Tibial nerve (tissue), 4 donors: Measurements from ENCODE around the gene C1orf116. TPM values are rescaled to one million over a fixed set of nuclear protein-coding genes. Genes with fewer than 3 reads are reported as not detected.

ENCODE experiments used
- DNase-seq, 2 donors: peaks; one replicate each; pipeline ENCODE4 v3.0.0-alpha.2; 2019; ENCODE audit warnings: low spot score in 2 of 2
- H3K27ac ChIP-seq, 4 donors: fragments of 200-600 bp; sonication (generic) in 3 of 4; one replicate each; pipeline ENCODE4 v1.5.1; 2017 to 2019; ENCODE audit warnings: mild to moderate bottlenecking in 1 of 4
- H3K27me3 ChIP-seq, 2 donors: fragments of 200-600 bp; sonication (generic) in 1 of 2; one replicate each; pipeline versions ENCODE4 v1.5.1 to v1.6.0; 2017 to 2019
- H3K36me3 ChIP-seq, 3 donors: fragments of 200-600 bp; sonication (generic); one replicate each; pipeline ENCODE4 v1.5.1; 2018 to 2019
- H3K4me1 ChIP-seq, 4 donors: fragments of 200-600 bp; sonication (generic) in 3 of 4; one replicate each; pipeline ENCODE4 v1.5.1; 2017 to 2019
- H3K4me3 ChIP-seq, 4 donors: fragments of 200-600 bp; sonication (generic) in 3 of 4; one replicate each; pipeline ENCODE4 v1.5.1; 2017 to 2019; ENCODE audit warnings: mild to moderate bottlenecking in 1 of 4, moderate library complexity in 1 of 4
- H3K9me3 ChIP-seq, 4 donors: fragments of 200-600 bp; sonication (generic) in 3 of 4; one replicate each; pipeline ENCODE4 v1.5.1; 2017 to 2019
- CTCF ChIP-seq, 5 experiments: fragments of 200-600 bp in 3 of 5; fragments of 450-650 bp in 2 of 5; sonication (generic) in 3 of 5; IDR thresholded peaks; one replicate each; pipeline ENCODE4 v1.5.1; 2016 to 2019; ENCODE audit warnings: antibody characterized with exemption in 5 of 5, mild to moderate bottlenecking in 3 of 5, moderate library complexity in 2 of 5
- EP300 ChIP-seq, 2 donors: sonication (generic); formaldehyde crosslinking; IDR thresholded peaks; one replicate each; pipeline ENCODE4 v1.6.1; 2017; ENCODE audit warnings: antibody characterized with exemption in 2 of 2, mild to moderate bottlenecking in 1 of 2
- POLR2A ChIP-seq, 2 donors: fragments of 450-650 bp; IDR thresholded peaks; one replicate each; pipeline ENCODE4 v1.6.1; 2017; ENCODE audit warnings: antibody characterized with exemption in 2 of 2, mild to moderate bottlenecking in 2 of 2, moderate library complexity in 2 of 2
- WGBS, 2 donors: methylation state at CpG; one replicate each; pipeline ENCODE4 v1.1.5; 2018; 5-methylcytosine and 5-hydroxymethylcytosine counted together
- total RNA-seq, 4 donors: library from RNA; depleted of rRNA; stranded (reverse); fragments of >200 nt; gene quantifications; one replicate each; pipeline ENCODE4 v1.1.0, GENCODE V29; 2016

C1orf116 gene
- total RNA-seq, 4 donors from 2014 or later, result 0.44 TPM; not detected in 3

- 48 to 59% methylated on average over 8 of the region's 8 CpGs for WGBS, 2 donors
- DNase-seq, result no peak
- Histone ChIP-seq H3K4me3 (no peak overlapping the region), H3K4me1 (peaks cover 0 to 54% (median 21%) of the 10 kb centered on the region in 4 donors), H3K27ac (peak overlapping the region in 2 of 4 donors; percentile 43 to 49), H3K27me3 (no peaks in the 10 kb centered on the region), H3K9me3 (no peaks in the 10 kb centered on the region), H3K36me3 (no peaks in the 10 kb centered on the region)
- TF ChIP-seq EP300 (IDR thresholded peaks at IDR 0.05), result no peak
- no peak for TF ChIP-seq POLR2A (IDR thresholded peaks at IDR 0.05)
- TF ChIP-seq CTCF (IDR thresholded peaks at IDR 0.05), result no peak
Observed at GRCh38 chr1:207021139-207021861, 11.3 kb downstream of the C1orf116 start.

- H3K4me3 ChIP-seq, result no peak overlapping the region
- H3K4me1 ChIP-seq, result peaks cover 0 to 48% (median 15%) of the 10 kb centered on the region in 4 donors
- no peak for DNase-seq
- H3K36me3 ChIP-seq, result no peaks in the 10 kb centered on the region
- WGBS, 2 donors, result 64 to 73% methylated on average over 4 of the region's 4 CpGs
- TF ChIP-seq POLR2A (IDR thresholded peaks at IDR 0.05) (no peak), CTCF (IDR thresholded peaks at IDR 0.05) (no peak), EP300 (IDR thresholded peaks at IDR 0.05) (no peak)
- no peaks in the 10 kb centered on the region for H3K27me3 ChIP-seq
- H3K9me3 ChIP-seq, result no peaks in the 10 kb centered on the region
- peak overlapping the region in 2 of 4 donors; percentile 4 to 43 for H3K27ac ChIP-seq
Observed at GRCh38 chr1:207020709-207021107, 11.8 kb downstream of the C1orf116 start.

GRCh38 chr1:207020065-207020708, 12.4 kb downstream of the C1orf116 start:
- Histone ChIP-seq H3K27me3 (no peaks in the 10 kb centered on the region), H3K4me3 (no peak overlapping the region), H3K27ac (peak overlapping the region in 1 of 4 donors; percentile 4), H3K36me3 (no peaks in the 10 kb centered on the region), H3K9me3 (no peaks in the 10 kb centered on the region), H3K4me1 (peaks cover 0 to 43% (median 10%) of the 10 kb centered on the region in 4 donors)
- 84 to 92% methylated on average over 9 of the region's 9 CpGs for WGBS, 2 donors
- TF ChIP-seq CTCF (IDR thresholded peaks at IDR 0.05) (no peak), EP300 (IDR thresholded peaks at IDR 0.05) (no peak), POLR2A (IDR thresholded peaks at IDR 0.05) (no peak)
- no peak for DNase-seq

- H3K27ac ChIP-seq, result no peak overlapping the region
- no peak for TF ChIP-seq EP300 (IDR thresholded peaks at IDR 0.05)
- no peak for TF ChIP-seq CTCF (IDR thresholded peaks at IDR 0.05)
- TF ChIP-seq POLR2A (IDR thresholded peaks at IDR 0.05), result no peak
Observed at GRCh38 chr1:207019661-207020060, 12.9 kb downstream of the C1orf116 start.

GRCh38 chr1:207019161-207019560, 13.4 kb downstream of the C1orf116 start:
- 72 to 77% methylated on average over 2 of the region's 2 CpGs for WGBS, 2 donors
- no peaks in the 10 kb centered on the region for H3K27me3 ChIP-seq
- H3K4me1 ChIP-seq, result peaks cover 0 to 32% (median 2%) of the 10 kb centered on the region in 4 donors
- H3K27ac ChIP-seq, result no peak overlapping the region
- no peaks in the 10 kb centered on the region for H3K36me3 ChIP-seq
- no peaks in the 10 kb centered on the region for H3K9me3 ChIP-seq
- no peak for DNase-seq
- no peak for TF ChIP-seq EP300 (IDR thresholded peaks at IDR 0.05)
- TF ChIP-seq POLR2A (IDR thresholded peaks at IDR 0.05), result no peak
- no peak for TF ChIP-seq CTCF (IDR thresholded peaks at IDR 0.05)
- H3K4me3 ChIP-seq, result no peak overlapping the region

More at GRCh38 chr1:207019661-207020060, 12.9 kb downstream of the C1orf116 start:
- WGBS, 2 donors, result 46 to 82% methylated on average over 2 of the region's 2 CpGs
- no peak for DNase-seq
- Histone ChIP-seq H3K4me1 (peaks cover 0 to 37% (median 7%) of the 10 kb centered on the region in 4 donors), H3K4me3 (no peak overlapping the region), H3K9me3 (no peaks in the 10 kb centered on the region), H3K36me3 (no peaks in the 10 kb centered on the region), H3K27me3 (no peaks in the 10 kb centered on the region)
